GM21737 (cell line): ENCODE results near the gene UBE2F.
A peak's percentile ranks its signal among the peaks of the same experiment; 100 is the strongest.
"Not testable (repeated sequence)": the region's sequence is repeated elsewhere in the genome, so short reads cannot be mapped to it uniquely, and the experiment has no call there.

Experiments
- ATAC-seq: cut with Tn5 transposase; IDR thresholded peaks from one replicate; pipeline ENCODE4 v1.9.1; 2021; ENCODE audit warnings: mild to moderate bottlenecking, moderate library complexity; ENCODE audit not compliant: unreplicated experiment

Gene UBE2F

DNA sequence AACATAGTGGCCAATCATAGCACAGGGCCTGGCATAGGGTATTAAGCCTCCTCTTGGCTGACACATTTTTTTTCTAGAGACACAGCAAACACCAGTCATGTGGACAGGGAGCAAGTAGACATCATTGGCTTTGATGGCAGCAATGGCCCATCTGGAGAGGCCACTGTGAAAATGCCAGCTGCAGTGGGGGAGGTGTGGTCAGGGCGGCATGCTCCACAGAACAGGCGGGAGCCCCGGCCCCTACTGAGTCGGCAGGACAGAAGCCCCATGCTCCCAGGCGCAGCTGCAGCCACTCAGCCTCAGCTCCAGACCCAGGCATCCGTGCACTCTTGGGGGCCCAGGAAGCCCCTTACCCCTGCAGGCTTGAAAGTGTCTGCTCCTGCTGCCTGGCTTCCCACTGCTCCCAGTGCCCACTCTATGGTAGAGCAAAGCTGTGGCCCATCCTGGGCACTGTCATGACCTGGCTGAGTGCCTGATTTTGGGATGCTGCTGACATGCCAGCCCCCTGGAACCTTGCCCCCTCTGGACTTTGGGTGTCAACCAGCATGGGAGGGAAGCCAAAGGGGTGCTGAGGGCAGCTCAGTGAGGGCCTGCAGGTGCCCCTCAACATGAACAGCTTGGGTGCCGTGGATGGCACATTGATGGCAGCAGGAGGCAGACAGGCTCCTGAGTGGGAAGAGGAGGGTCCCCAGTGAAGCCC lies 23.3 kb upstream of the UBE2F start:
- ATAC-seq, result no peak

DNA sequence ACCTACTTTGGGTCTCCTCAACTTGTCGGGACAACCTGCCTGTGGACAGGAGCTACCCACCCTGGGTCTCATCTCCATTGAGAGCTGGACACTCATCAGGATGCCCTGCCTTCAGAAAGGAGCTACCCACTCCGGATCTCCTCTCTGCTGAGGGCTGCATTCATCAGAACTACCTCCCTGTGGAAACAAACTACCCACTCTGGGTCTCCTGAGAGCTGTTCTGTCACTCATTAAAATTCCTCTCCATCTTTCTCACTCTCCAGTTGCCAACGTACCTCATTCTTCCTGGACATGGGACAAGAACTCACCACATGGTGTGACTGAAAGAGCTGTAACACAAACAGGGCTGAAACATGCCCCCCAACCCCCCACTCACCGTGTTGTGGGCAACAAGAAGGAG lies 22.5 kb upstream of the UBE2F start:
- ATAC-seq, result no peak

DNA sequence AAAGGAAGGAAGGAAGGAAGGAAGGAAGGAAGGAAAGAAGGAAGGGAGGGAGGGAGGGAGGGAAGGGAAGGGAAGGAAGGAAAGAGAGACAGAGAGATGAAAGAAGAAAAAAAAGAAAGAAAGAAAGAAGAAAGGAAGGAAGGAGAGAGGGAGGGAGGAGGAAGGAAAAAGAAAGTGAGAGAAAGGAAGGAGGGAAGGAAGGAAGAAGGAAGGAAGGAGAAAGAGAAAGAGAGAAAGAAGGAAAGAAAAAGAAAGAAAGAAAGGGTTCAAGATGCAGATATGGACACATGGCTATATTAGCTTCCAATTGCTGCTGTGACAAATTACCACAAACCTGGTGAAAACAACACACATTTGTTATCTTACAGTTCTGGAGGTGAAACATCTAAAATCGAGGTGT lies 20.4 kb upstream of the UBE2F start:
- no peak for ATAC-seq

DNA sequence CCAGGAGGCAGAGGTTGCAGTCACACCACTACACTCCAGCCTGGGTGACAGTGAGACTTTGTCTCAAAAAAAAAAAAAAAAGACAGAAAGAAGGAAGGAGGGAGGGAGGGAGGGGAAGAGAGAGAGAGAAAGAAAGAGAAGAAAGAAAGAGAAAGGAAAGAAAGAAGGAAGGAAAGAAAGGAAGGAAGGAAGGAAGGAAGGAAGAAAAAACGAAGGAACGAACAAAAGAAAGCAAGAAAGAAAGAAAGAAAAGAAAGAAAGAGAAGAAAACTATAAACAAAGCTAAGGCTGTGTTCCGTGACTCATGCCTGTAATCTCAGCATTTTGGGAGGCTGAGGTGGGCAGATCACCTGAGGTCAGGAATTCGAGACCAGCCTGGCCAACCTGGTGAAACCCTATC lies 15.5 kb upstream of the UBE2F start:
- not testable (repeated sequence) for ATAC-seq

DNA sequence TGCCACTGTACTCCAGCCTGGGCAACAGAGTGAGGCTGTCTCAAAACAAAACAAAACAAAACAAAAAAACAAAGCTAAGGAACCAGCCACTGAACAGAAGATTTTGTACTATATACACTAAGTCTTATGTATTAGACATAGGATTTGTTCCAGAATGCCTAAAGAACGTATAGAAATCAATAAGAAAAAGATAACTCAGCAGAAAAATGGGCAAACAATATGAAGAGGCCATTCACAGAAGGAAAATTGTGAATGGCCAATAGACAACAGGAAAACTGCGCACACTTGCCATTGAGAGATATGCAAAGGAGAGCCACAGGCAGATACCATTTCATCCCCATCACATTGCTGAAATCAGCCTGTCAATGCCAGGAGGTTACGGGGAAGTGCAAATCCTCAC lies 14.9 kb upstream of the UBE2F start:
- ATAC-seq, result no peak

DNA sequence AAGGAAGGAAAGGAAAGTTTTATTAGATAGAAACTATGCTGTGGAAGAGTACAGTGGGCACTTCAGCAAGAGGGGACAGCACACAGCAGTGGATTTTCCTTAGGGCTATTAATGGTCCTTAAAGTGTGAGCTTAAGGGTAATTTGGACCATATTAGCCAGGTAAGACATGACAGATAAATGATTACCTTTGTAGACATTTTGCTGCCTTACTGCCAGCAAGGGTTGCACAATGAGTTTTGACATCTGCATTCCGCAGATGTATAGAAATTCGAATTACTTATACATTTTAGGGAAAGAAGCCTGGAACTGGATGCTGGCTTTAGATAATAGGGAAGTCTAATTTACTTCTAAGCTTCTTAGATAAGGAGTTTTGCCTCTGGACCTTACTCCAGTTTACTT lies 14.0 kb upstream of the UBE2F start:
- ATAC-seq, result no peak

DNA sequence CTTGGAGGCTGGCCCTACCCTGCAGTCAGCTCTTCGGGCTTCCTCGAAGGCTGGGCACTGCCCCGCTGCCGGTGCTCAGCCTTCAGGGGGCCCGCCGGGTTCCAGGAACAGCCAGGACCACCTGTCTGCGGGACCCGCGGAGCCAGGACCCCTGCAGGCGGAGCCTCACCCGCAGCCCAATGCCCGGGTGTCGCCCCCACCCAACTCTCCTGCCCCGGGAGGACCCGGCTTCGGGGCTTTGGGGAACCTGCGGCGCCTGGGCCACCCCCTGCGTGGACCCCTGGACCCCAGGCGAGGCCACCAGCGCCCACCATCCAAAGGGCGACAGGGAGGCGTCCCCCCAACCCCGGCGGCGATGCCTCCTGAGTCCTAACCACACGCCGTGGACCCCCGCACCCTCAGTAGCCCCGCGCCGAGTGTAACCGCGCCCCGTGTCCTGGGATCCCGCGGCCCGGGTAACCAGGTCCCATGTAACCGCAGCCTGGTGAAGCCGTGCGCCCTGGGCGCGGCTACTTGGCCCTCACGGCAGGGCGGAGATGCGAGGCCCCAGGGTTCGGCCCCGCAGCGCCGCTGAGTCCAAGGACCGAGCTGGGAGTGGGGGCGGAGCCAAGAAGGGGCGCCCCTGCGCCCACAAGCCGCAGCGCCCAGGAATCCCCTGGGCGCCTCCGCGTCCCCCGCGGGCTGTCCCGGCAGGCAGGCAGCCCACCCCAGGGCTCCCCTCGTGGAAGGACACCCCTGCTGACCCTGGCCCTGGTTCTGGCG lies 11.0 kb upstream of the UBE2F start:
- no peak for ATAC-seq

DNA sequence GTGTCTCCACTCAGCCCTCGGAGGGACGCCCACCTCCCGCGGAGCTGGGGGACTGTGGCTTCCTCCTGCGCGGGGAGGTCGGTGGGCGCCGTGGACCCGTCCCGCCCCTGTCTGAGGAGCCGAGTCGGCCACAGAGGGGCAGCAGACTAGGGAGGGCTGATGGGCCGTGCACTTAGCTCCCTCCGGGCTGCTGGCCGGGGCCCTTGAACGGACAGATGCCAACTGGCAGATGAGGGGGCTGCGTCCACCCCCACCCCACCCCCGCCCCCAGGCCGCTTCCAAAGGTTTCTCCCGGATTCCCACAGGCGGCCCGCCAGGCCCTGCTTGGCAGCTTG lies 10.4 kb upstream of the UBE2F start:
- no peak for ATAC-seq

DNA sequence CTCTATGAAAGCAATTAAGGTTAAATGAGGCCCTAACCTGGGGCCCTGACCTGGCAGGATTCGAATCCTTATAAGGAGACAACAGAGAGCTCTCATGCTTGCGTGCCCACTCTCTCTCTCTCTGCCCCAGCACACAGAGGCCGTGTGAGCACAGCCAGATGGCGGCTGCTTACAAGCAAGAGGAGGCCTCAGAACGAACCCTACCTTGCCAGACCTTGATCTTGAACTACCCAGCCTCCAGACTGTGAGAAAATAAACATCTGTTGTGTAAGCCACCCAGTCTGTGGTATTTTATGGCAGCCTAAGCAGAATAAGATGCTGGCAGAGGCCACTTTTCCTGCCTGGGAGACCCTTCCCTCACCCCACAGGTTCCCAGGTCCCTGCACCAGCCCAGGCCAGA lies 5.2 kb upstream of the UBE2F start:
- no peak for ATAC-seq

DNA sequence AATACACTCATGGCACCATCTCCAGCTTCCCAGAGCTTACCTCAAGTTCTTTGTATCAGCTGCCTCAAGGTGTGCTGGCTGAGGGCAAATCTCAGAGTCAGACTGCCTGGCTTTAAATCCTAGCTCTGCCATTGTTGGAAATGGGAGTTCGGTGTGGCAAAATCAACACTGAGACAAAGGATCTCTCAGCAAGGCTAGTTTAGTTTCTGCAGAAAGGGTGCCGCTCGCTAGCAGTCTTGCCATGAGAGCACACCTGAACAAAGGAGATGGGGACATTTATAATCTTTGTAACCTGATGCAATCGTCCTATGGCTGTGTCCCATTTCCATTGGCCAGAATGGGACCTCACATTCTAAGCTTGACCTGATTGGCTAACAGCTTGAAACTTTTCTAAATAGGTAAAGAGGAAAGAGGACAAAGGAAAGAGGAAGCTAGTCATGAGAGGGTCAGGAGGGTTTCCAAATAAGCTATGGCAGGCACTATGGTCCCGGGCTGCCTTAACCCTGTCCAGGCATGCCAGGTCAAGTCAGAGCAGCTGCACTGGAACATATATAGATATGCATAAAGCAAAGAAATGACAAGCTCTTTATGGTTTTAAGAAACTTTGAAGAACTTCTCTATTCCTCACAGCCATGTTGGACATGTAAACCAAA lies 4.3 kb upstream of the UBE2F start:
- no peak for ATAC-seq

DNA sequence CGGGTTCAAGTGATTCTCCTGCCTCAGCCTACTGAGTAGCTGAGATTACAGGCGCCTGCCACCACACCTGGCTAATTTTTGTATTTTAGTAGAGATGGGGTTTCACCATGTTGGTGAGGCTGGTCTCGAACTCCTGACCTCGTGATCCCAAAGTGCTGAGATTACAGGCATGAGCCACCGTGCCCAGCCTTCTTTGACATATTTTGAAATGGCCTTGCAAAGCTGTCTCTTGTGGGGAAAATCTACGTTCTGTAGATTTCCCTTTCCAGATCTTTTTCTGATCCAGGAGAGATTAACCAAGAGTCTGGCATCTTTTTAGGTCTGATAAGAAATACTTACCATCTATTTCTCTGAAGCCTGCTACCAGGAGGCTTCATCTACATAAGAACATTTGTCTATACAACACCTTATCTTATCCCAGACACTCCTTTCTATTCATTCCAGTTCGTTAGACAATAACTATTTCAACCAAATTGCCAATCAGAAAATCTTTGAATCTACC lies 3.3 kb upstream of the UBE2F start:
- not testable (repeated sequence) for ATAC-seq

DNA sequence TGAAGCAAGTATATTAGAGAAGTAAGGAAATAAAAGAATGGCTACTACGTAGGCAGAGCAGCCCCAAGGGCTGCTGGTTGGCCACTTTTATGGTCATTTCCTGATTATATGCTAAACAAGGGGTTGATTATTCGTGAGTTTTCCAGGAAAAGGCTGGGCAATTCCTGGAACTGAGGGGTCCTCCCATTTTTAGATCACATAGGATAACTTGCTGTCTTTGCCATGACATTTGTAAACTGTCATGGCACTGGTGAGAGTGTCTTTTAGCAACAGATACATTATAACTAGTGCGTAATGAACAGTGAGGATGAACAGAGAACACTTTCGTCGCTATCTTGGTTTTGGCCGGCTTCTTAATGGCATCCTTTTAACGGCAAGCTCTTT lies 2.6 kb upstream of the UBE2F start:
- no peak for ATAC-seq

DNA sequence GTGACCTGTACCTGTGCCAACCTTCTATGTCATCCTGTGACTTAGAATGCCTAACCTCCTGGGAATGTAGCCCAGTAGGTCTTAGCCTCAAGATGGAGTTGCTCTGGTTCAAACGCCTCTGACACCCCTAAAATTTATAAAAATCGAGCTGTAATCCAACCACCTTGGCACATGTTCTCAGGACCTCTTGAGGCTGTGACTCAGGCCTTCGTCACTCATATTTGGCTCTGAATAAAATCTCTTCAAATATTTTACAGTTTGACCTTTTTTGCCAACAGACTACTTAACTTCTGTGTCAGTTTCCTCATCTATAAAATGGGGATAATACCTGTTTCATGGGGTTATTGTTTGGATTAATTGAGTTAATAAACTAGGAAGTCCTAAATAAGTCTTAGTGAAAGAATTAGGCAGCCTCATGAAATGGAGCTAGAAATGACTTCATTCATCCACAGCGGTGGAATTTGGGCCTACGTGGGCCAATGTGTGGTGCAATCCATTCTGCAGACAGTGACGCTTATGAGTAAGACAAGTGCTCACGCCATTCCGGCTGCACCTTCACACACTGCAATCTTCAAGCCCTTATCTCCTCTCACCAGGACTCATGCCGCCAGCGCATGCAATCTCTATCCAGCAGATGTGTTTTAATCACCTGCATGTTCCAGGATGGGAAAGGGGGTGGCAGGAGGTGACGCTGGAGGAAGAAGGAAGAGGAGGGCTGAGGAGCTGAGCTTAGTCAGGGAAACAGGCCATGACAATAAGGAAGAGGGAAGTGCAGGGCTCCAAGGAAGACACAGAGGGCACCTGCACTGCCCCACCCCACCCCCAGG lies 2.0 kb upstream of the UBE2F start:
- ATAC-seq, result no peak

DNA sequence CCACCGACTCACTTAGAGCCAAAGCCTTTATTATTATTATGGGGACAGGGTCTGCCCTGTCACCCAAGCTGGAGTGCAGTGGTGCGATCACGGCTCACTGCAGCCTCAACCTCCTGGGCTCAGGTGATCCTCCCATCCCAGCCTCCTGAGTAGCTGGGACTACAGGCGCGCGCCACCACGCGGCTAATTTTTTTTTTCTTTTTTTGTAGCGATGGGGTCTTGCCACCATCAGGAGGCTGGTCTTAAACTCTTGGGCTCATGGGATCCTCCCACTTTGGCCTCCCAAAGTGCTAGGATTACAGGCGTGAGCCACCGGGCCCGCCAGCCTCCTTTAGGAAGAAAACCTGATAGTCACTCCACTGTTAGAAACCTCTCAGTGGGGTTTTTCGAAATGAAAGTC lies 970 bp upstream of the UBE2F start:
- not testable (repeated sequence) for ATAC-seq

DNA sequence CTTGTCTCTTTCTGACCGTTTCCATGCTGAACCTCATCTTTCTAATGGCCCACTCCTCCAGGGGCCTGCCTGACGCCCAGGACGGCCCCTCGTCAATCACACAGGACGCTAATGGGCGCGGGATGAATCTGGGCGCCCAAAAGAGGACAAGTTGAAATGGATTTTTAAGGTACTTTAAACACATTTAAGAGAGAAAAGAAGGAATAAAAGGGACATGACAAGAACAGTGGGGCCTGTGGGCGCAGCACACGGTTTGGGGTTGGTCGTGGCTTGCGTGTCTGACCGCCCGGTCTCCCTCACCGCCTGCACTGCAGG lies 607 bp upstream of the UBE2F start:
- no peak for ATAC-seq

DNA sequence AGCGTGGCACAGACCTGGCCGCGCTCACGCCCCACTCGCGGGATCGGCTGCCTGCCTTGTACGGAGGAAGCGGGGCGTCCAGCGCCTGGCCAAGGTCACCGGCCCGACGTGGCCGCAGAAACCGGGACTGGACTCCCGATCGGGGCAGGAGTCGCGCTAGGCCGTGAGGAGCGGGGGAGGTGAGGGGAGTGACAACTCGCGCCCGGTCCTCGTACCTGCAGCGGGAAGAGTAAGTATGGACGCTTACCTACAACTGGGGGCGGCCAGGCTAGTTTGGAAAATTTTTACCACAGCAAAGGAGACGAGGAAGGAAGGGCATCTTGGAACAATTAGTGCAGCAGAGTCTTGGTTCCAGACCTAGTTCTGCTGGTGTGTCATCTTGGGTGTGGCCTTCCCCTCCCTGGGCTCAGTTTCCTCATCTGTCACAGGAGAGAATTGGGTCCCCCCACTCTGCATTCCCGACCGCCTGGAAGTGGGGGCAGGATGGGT lies 693 bp downstream of the UBE2F start:
- ATAC-seq, result no peak

DNA sequence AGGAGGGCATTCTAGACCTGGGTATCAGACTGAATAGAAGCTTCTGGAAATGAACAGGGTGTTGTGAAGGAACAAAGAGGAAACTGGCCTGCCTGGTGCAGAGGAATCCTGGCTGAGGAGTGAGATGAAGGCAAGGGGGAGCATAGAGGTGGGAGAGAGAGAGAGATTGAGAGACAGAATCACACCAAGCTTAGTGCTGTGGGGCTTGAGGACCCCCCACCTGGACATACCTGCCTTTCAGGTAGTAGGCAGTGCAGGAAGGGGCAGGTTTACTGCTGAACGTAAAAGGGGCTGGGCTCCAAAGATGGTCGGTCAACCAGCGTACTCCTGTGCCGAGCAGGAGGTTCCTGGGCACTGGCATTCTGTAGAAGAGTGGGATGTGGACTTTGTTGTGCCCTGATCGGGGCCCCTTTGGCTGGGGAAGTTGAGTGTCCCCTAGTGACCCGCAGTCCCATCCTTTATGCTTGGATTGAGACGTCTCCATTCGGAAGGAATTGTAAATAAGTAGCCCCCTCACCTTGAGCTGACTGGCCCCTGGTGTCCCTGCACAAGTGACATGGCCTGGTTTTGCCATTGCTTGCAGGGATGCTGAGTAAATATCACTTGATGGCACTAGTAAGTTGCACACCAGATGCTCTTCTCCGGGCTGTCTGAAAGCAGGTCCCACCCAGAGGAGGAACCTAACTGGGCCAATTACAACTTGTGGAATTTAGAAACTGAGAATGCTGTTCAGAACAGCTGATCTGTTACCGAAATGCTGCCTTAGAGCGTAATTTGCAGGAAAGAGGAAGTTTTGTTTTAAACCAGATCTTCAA lies 1.4 kb downstream of the UBE2F start:
- ATAC-seq, result peak; percentile 38

DNA sequence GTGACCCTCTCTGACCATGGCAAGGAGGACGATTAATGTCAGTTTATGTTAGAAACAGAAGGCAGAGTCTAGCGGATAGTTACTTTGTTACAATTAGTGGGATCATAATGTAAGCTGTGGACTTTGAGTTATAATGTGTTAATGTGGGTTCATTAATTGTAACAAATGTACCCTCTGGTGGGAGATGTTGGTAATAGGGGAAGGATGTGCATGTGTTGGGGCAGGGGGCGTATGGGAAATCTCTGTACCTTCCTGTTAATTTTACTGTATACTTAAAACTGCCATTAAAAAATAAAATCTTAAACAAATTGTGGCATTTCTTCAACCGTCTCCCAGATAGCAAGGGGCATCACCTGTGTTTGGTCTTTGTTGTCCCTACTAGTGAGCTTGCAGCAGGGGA lies 4.8 kb downstream of the UBE2F start:
- ATAC-seq, result no peak

DNA sequence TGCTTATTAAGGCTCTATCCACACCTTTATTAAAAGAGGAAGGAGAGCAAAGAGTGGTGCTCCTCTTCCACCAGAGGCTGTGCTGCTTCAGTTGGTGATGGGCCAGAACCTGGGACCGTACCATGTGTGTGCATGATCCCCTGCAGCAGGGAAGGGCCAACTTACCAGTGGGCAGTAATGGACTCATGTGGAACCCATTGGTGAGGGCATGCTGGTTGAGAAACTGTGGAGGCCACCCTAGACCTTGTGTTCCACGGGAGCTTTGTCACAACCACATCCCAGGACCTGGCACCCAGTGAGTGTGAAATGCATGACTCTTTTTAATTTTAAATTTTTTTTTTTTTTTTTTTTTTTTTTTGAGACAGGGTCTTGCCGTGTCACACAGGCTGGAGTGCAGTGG lies 5.4 kb downstream of the UBE2F start:
- no peak for ATAC-seq

DNA sequence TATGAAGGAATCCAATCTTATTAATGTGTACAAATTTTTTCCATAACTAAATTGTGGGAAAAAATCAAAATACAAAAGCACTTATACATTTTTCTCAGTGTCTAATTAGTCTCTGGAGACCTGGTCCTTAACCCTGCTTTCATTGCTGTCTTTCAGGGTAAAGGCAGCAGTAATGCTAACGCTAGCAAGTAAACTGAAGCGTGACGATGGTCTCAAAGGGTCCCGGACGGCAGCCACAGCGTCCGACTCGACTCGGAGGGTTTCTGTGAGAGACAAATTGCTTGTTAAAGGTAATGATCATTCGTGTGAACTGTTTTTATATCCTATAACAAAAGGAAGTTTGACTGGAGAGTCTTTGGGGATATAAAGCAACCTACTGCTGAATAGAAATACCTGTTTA lies 6.1 kb downstream of the UBE2F start:
- no peak for ATAC-seq
